IPS-NIHi7 (cell line): ENCODE data around the gene CBLB.

Experiments used
- DNase-seq: peaks from one replicate; pipeline ENCODE4 v3.0.0; 2012; ENCODE audit warnings: mixed read lengths; ENCODE audit errors: extremely low spot score

Gene CBLB

DNA sequence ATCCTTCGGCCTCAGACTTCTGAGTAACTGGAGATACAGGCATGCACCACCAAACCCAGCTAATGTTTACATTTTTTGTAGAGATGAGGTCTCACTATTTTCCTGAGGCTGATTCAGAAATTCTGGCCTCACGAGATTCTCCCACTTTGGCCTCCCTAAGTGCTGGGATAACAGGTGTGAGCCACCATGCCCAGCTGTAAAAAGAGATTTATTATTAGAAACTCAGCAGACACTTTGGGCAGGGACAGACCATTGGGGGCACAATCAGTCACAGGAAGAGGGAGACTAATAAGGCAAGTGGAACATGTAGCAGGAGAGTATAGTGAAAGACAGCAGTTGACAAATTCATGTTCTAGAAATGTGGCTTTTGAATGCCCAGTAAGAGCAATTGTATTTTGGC, 249.2 kb downstream of the CBLB start:
- DNase-seq: no peak

DNA sequence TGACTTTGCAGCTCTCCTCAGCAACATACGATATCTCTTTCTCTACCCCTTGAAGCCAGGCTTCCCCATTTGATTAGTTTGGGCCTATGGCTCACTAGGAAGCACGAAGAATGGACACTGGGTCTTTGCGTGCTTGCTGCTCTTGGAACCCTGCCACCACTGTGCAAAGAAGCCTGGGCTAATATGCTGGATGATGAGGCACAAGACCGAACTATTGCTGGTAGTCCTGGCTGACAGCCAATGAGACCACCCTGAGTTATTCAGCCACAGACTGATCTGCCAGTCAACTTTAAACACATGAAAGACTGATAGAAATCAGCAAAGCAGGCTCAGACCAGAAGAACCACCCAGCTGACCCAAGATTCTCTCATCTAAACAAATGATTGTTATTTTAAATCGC, 250.3 kb downstream of the CBLB start:
- no peak for DNase-seq

DNA sequence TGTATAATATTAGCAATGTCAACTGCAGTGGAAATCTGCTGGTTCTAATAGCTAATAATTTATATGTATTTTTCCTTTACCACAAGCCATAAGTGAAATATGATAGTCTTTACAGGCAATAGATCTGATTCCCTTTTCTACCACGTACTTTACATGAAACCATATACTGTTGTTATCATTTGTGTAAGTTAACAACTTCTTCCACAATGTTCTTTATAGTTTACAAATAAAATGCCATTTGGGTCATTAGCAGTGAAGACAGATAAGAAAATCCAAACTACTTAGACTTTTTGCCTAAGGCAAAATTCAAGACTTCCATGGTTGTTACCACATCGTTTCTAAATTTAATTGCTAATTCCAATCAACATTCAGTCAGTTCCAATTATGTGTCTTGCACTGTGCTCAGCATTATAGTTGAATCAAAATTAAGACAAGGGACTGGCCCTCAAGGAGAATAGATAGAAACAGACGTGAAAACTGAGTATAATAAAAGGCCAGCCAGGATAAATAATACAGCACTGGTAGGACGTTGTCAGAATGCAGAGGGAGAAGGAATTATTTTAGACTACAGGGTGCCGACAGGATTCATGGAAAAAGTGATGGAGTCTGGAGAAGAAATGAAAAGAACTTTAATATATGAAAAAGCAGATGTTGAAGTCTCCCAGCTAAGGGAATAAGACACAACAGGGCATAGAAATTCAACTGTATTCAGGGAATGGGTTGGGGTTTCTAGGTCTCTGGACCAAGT, 252.3 kb downstream of the CBLB start:
- DNase-seq: no peak

DNA sequence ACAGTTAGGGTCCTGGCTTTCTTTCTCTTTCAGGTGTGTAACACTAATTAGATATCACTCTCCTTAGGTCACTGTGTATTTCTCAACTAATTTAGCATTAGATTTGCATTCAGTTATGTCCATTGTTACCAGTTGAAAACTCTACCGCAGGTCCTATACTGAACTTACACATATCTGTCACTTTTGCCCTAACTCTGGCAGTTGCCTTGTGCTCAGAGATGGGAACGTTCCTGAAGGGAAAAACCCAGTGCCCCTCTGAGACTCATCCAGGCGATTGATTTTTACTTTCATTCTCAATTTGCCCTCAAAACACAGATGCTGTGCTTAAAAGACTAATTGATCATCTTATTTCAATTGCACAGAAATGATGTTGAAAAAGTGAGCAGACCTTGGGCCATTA, 253.0 kb downstream of the CBLB start:
- DNase-seq: no peak

DNA sequence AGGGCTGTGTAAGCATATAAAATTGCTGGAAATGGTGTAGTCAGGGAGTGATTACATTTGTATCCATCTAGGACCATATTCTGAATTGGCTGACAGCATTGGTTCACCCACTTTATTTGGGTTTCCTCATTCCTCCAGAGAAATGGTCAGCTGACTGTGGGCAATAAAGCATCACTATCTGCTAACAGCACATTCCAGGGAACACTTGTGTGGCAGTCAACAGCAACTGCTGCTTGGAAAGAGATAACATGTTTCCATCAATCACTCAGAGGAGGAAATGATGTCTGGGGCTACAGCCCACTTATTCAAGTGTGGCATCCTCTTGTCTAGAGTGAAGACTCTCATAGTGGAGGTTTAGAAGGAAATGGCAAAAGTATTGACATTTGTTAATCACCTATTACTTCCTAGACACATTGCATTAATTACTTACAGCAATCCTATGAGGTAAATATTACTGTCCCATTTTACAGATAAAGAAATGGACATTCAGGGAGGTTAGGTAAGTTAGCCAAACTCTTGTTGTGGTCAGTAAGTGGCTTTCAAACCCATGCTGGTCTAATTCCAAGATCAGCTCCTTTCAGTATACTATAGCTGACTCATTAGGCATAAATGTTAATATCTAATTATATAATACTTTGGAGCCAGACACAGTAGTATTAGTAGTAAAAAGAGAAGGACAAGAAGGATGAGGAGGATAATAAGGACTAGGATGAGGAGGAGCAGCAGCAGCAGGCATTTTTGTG, 254.4 kb downstream of the CBLB start:
- no peak for DNase-seq

DNA sequence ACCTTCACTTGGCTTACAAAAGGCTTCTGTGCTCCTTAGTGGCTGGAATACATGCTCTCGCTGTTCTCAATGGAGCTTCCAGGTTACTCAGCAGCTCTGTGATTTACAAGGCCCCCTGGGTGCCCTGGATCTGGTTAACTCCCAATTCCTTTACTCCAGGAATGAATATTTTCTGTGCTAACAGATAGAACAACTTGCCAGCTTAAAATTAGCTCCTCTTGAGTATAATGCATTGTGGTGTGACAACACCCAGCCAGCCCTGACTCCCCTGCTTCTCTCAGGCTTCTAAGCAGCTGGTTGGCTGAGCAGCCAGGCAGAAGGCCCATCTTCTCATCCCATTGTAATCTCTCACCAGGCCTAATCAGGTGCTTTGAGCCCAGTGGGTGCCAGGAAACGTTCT, 255.7 kb downstream of the CBLB start:
- DNase-seq: peak; percentile 43

DNA sequence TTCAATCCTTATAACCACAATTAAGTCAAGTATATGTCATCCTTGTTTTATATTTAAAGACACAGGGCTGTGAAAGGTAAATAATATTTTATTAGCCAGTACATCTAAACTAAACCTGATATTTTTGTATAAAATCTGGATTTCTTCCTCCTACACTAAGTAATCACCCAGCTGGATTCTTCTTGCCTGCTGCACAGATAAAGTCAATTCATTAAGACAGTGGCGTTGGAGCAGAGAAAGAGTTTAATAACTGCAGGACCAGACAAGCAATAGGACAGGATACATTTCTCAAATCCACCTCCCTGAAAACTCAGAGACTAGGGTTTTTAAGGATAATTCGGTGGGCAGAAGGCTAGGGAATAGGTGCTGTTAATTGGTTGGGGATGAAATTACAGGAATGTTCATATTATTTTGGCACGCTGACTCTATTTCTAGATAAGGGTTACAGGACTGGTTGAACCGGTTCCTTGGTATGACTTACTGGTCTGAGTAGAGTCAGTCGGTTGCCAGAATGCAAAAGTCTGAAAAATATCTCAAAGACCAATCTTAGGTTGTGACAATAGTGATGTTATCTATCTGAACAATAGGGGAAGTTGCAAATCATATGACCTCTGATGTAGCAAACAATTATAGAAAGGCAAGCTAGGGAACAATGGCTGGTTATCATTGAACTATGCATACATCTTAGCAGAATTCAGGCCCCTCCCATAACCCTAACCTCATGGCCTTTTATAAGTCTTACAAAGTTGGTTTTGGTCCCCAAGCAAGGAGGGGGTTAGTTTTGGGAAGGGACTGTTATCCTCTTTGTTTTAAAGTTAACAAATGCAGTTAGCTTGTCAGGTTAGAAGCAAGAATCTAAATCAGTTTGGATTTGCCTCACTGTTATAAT, 257.3 kb downstream of the CBLB start:
- no peak for DNase-seq

DNA sequence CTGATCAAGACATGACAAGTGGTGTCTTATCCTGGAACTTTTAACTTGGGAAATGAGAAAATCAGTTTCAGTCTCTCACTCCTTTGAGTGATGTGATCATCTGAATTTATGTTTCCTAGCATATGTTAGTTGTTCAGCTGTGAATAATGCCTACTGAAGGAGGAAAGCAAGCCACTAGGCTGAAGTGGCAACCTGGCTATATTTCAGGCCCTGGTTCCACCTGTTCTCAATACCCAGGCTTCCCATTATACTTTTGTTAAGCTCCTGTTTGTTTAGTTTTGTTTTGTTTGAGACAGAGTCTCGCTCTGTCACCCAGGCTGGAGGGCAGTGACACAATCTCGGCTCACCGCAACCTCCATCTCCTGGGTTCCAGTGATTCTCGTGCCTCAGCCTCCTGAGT, 258.3 kb downstream of the CBLB start:
- no peak for DNase-seq

DNA sequence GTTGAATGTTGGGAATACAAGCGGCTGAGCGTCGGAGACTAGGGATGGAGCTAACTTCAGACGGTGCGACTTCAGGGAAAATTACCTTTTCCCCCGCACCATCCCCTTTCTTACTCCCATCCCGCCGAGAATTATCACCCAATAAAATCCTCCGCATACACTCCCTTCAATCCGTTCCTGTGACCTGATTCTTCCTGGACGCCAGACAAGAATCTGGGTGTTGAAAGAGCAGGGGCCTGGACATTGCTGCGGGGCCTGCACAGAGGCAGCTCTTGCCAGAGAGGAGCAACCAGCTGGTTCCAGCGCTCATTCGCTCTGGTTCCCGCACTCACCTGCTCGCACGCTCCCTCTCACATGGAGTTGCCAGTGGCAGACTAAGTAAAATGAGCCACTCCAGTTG, 260.2 kb downstream of the CBLB start:
- DNase-seq: peak; percentile 33

DNA sequence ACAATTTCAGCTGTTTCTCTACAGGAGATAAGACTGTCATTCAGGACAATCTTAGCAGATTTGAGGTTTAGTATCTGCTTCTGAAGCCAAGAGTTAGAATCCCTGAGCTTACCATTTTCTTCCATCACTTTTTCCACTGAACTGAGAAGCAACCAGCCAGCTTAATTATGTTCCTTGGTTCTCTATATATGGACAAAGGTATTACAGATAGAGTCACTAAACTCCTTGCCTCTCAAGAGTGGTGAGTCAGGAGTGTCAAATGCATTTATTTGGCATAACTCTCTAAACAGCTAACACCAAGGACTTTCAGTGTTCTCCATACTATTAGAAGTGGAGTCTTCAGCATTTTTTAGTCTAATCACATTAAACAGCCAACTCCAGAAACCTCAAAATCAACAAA, 262.8 kb downstream of the CBLB start:
- DNase-seq: no peak
